Measurements from ENCODE around the gene HECW1. TPM values are rescaled to one million over a fixed set of nuclear protein-coding genes. Genes with fewer than 3 reads are reported as not detected.
"Not testable (repeated sequence)": the region's sequence is repeated elsewhere in the genome, so short reads cannot be mapped to it uniquely, and the experiment has no call there.

HECW1 gene
- total RNA-seq, 1 donor from 2014 or later: 1.6 TPM

DNA sequence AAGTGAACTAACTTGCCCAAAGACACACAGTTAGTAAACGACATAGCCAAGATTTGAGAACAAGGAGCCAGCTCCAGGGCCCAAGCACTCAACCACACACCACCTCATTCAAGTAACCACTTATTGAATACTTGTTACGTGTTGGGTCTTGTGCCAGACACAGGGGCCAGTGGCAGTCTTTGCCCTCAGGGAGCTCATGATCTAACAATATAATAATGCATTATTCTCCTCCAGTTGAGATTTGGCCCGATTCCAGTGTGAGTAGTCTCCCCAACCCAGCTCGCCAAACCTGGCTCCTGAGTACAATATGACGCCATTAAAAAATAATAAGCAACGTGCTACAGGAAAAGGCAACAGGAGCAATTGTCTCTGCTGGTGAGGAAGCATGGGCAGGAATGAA lies 456.1 kb downstream of the HECW1 start:
- H3K4me3 ChIP-seq: no peak overlapping the region
- intact Hi-C loops (cut with DNase I): no loop called here
- ATAC-seq: no peak
- DNase-seq: no peak
- no peaks in the 10 kb centered on the region for H3K9me3 ChIP-seq
- TF ChIP-seq, protein P1, sequence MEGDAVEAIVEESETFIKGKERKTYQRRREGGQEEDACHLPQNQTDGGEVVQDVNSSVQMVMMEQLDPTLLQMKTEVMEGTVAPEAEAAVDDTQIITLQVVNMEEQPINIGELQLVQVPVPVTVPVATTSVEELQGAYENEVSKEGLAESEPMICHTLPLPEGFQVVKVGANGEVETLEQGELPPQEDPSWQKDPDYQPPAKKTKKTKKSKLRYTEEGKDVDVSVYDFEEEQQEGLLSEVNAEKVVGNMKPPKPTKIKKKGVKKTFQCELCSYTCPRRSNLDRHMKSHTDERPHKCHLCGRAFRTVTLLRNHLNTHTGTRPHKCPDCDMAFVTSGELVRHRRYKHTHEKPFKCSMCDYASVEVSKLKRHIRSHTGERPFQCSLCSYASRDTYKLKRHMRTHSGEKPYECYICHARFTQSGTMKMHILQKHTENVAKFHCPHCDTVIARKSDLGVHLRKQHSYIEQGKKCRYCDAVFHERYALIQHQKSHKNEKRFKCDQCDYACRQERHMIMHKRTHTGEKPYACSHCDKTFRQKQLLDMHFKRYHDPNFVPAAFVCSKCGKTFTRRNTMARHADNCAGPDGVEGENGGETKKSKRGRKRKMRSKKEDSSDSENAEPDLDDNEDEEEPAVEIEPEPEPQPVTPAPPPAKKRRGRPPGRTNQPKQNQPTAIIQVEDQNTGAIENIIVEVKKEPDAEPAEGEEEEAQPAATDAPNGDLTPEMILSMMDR (IDR thresholded peaks at IDR 0.05): no peak
- no peaks in the 10 kb centered on the region for H3K36me3 ChIP-seq
- peaks cover 5% of the 10 kb centered on the region for H3K27me3 ChIP-seq
- no peaks in the 10 kb centered on the region for H3K4me1 ChIP-seq
- no peak overlapping the region for H3K27ac ChIP-seq

DNA sequence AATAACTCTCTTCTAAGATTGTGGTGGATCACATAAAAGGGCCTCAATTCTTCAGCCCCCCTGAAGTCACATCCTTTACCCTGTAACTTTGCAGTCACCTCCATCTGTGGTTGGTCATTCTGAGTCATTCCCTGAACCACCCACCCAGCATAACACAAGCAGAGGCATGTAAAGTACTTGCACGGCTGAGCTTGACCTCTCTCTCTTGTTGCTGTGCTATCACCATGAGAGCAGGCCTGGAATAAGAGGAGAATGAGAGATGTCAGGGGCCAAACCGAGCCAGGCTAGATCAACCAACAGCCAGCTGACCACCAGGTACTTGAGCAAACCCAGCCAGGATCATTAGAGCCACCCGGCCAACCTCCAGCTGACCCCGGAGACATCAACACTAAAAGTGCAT lies 457.0 kb downstream of the HECW1 start:
- Histone ChIP-seq H3K27me3 (no peaks in the 10 kb centered on the region), H3K36me3 (no peaks in the 10 kb centered on the region), H3K4me3 (no peak overlapping the region), H3K4me1 (no peaks in the 10 kb centered on the region), H3K9me3 (no peaks in the 10 kb centered on the region), H3K27ac (no peak overlapping the region)
- intact Hi-C loops (cut with DNase I): no loop called here
- TF ChIP-seq, protein P1 (IDR thresholded peaks at IDR 0.05): no peak
- ATAC-seq (no peak), DNase-seq (no peak)

DNA sequence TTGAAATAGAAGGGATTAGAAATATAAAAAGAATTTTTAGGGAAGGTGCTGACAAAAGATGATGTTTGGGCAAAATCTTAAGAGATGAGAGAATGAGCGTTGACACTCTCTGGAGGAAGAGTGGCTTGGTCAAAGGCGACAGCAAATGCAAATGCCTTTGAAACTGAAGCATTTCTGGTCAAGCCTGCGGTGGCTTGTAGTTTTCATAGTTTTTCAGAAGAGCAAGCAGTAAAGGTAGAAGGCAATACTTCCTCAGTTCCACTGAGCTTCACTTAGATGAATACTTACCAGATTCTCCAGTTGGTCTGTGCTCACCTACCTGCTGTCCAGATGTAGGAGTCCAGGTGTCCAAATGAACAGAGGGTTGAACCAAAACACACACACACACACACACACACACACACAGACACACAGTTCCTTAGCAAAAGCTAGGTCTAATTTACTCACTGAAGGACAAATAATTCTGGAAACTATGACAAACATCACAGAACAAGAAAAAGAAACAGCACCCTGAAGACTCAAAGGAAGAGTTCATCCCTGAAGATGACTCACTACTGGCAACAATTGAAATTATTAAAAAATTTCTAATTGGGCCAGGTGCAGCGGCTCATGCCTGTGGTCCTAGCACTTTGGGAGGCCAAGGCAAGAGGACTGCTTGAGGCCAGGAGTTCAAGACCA lies 458.4 kb downstream of the HECW1 start:
- TF ChIP-seq, protein P1 (IDR thresholded peaks at IDR 0.05): no peak
- Histone ChIP-seq H3K4me3 (no peak overlapping the region), H3K9me3 (no peaks in the 10 kb centered on the region), H3K27me3 (no peaks in the 10 kb centered on the region), H3K36me3 (no peaks in the 10 kb centered on the region), H3K27ac (no peak overlapping the region), H3K4me1 (no peaks in the 10 kb centered on the region)
- ATAC-seq: no peak
- DNase-seq: no peak
- intact Hi-C loops (cut with DNase I): no loop called here

DNA sequence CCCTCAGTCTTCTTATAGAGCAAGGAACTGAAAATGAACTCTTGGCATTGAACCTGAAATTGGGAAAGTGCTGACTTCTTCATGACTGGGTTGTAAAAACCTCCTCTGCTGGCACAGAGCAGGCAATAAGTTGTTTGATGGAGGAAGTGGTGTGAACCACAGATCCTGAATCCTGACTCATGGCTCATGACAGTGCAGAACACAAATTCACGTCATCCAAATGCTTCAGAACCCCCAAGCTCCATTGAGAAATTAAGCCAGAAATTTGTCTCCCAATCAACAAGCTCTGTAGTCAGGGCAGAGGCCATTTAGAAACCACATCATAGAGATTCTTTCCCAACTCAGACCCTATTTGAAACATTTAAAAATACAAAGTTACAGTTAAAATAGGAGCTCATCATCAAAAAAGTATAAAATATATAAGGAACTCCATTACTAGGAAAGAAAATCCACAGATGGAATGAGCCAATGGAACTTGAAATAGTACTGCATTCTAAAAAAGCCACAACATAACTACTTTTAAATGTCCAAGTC lies 460.1 kb downstream of the HECW1 start:
- Histone ChIP-seq H3K27ac (no peak overlapping the region), H3K4me3 (no peak overlapping the region), H3K27me3 (no peaks in the 10 kb centered on the region), H3K4me1 (no peaks in the 10 kb centered on the region), H3K9me3 (no peaks in the 10 kb centered on the region), H3K36me3 (no peaks in the 10 kb centered on the region)
- DNase-seq: no peak
- TF ChIP-seq, protein P1 (IDR thresholded peaks at IDR 0.05): no peak
- peak; percentile 97 for ATAC-seq
- intact Hi-C loops (cut with DNase I): no loop called here

DNA sequence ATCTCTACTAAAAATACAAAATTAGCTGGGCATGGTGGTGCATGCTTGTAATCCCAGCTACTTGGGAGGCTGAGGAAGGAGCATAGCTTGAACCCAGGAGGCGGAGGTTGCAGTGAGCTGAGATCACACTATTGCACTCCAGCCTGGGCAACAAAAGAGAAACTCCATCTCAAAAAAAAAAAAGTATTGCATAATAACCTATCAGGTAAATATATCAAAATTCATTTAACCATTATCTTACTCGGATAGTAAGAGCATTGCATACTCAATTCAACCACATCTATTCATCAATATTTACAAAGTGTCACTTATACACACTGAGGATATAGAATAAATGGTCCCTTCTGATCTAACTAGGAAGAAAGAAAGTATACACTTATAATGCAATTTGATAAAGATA lies 461.4 kb downstream of the HECW1 start:
- DNase-seq; H3K4me3 ChIP-seq; H3K9me3 ChIP-seq; H3K27ac ChIP-seq; H3K27me3 ChIP-seq; H3K4me1 ChIP-seq; intact Hi-C loops (cut with DNase I); ATAC-seq; H3K36me3 ChIP-seq: not testable (repeated sequence)

DNA sequence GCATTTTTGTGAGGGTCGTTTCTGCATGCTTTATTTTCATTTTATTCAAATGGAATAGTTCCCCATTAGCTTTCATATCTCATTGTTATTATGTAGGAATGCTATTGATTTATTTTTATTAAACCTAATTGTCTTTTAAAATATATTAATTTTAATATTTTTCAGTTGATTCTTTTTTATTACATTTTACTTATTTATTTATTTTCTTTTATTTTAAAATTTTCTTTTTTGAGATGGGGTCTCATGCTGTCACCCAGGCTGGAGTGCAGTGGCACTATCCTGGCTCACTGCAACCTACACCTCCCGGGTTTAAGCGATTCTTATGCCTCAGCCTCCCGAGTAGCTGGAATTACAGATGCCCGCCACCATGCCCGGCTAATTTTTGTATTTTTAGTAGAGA lies 463.1 kb downstream of the HECW1 start:
- intact Hi-C loops (cut with DNase I): no loop called here
- no peaks in the 10 kb centered on the region for H3K4me1 ChIP-seq
- no peak for DNase-seq
- no peak overlapping the region for H3K27ac ChIP-seq
- no peaks in the 10 kb centered on the region for H3K36me3 ChIP-seq
- no peak overlapping the region for H3K4me3 ChIP-seq
- no peaks in the 10 kb centered on the region for H3K9me3 ChIP-seq
- no peak for ATAC-seq
- no peaks in the 10 kb centered on the region for H3K27me3 ChIP-seq
- TF ChIP-seq, protein P1 (IDR thresholded peaks at IDR 0.05): no peak
